Regular cardiac myocyte (primary cell): ENCODE results near the gene LAS1L. TPM values are rescaled to one million over a fixed set of nuclear protein-coding genes. Genes with fewer than 3 reads are reported as not detected.

Source experiments
- total RNA-seq: library from RNA; depleted of rRNA; stranded (reverse); fragments of >200 nt; gene quantifications from 2 replicates; pipeline ENCODE4 v1.2.3, GENCODE V29; 2014

The LAS1L gene
- 13.2 and 38.2 TPM in 2 replicates for total RNA-seq

GRCh38 chrX:65534450-65535292, at the start of gene LAS1L:
Gene LAS1L, minus strand, starts transcription at chrX:65534787. Its CDS starts 72 bp downstream, at chrX:65534715.

Other genes with a start within 250 kb of the LAS1L start
- gene MSN, start 132.9 kb upstream of the LAS1L start, total RNA-seq, result 148 and 485 TPM in 2 replicates